GM12865 (cell line): ENCODE measurements around the gene FMN2.

Experiments used
- DNase-seq: peaks from one replicate; pipeline ENCODE4 v3.0.0; 2010; ENCODE audit warnings: low read depth
- H3K4me3 ChIP-seq: 2 replicates; pipeline ENCODE4 v1.5.1; 2011; ENCODE audit warnings: mild to moderate bottlenecking, low read depth, low read length, control low read depth
- CTCF ChIP-seq: IDR thresholded peaks from 2 replicates; pipeline ENCODE4 v1.5.1; 2011; ENCODE audit warnings: low read length, control low read depth, low read depth, inconsistent platforms; ENCODE audit not compliant: insufficient read depth; ENCODE audit errors: missing control alignments

The FMN2 gene

GRCh38 chr1:240239309-240239708 is 147.6 kb downstream of the FMN2 start:
- no peak for TF ChIP-seq CTCF

DNA sequence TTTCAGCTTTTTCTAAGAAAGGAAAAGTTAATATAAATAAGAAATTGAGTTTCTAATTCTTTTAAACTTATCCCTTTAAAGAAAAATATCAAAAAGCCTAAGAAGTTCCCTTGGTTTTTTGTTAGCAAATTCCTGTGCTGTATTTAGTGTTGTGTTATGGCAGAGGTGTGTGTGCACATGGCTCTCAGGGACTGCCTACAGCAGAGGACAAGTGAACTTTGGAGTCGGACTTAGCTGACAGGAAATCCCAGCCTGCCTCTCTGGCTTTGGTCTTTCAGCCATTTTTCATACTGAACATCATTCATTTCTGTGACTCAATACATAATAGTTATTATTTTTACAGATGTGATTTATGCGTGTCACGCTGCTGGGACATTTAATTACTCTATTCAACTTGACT is 149.6 kb downstream of the FMN2 start:
- TF ChIP-seq CTCF = no peak
- no peak for DNase-seq
- no peak overlapping the region for H3K4me3 ChIP-seq

More at GRCh38 chr1:240239309-240239708, 147.6 kb downstream of the FMN2 start:
- H3K4me3 ChIP-seq = no peak overlapping the region
- no peak for DNase-seq

- no peak overlapping the region for H3K4me3 ChIP-seq
- no peak for DNase-seq
- no peak for TF ChIP-seq CTCF
Measured at GRCh38 chr1:240242601-240243144, 151.0 kb downstream of the FMN2 start.

GRCh38 chr1:240244968-240245628 is 153.4 kb downstream of the FMN2 start:
- no peak for TF ChIP-seq CTCF
- no peak overlapping the region for H3K4me3 ChIP-seq
- DNase-seq = no peak

GRCh38 chr1:240245629-240246020 is 153.9 kb downstream of the FMN2 start:
- H3K4me3 ChIP-seq = no peak overlapping the region
- no peak for TF ChIP-seq CTCF
- DNase-seq = no peak

DNA sequence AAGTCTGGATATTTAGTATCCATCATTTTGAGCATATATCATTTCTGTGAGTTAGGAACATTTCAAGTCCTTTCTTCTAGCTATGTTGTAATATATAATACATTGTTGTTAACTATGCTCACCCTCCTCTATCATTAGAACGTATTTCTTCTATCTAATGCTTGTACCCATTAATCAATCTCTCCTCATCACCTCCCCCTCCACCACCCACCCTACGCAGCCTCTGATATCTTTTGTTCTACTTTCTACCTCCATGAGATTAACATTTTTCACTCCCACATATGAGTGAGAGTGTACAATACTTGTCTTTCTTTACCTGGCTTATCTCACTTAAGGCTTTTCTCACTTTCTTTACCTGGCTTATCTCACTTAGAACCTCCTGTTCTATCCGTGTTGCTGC is 156.2 kb downstream of the FMN2 start:
- no peak for TF ChIP-seq CTCF
- H3K4me3 ChIP-seq = no peak overlapping the region
- no peak for DNase-seq

DNA sequence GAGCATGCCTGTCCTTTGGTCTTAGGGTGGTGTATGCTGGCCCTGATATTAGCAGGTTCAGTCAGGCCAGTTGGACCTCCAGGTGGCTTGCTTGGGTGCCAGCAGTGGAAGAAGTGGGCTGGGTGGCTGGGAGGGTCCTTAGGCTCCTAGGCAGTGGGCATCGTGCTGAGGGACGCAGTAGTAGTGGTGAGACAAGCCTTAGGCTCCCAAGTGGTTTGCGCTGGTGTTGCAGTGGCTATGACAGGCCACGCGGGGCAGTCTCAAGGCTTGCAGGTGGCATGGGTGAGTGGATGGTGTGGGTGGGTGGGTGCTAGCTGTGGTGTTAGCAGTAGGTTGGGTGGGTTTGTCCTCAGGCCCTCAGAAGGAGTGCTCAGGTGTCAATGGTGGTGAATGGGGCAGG is 162.3 kb downstream of the FMN2 start:
- no peak for TF ChIP-seq CTCF
- DNase-seq = no peak
- no peak overlapping the region for H3K4me3 ChIP-seq
